ENCODE data around the gene TPRX2. TPM values are rescaled to one million over a fixed set of nuclear protein-coding genes. Genes with fewer than 3 reads are reported as not detected.
A peak's percentile ranks its signal among the peaks of the same experiment; 100 is the strongest.
"Not testable (repeated sequence)": the region's sequence is repeated elsewhere in the genome, so short reads cannot be mapped to it uniquely, and the experiment has no call there.

TPRX2 gene
- total RNA-seq, 4 donors from 2014 or later, result not detected

GRCh38 chr19:47848823-47849473 lies 10.1 kb upstream of the TPRX2 start:
- H3K4me1 ChIP-seq, result peaks cover 3 to 8% (median 6%) of the 10 kb centered on the region in 3 donors
- no peak overlapping the region for H3K4me3 ChIP-seq
- no peaks in the 10 kb centered on the region for H3K9me3 ChIP-seq
- peak in 2 of 6 experiments; percentile 16 to 19 for TF ChIP-seq CTCF (IDR thresholded peaks at IDR 0.05)
- TF ChIP-seq POLR2A (IDR thresholded peaks at IDR 0.05), result no peak
- intact Hi-C loops (cut with DNase I), result no loop called here
- DNase-seq, result no peak
- H3K36me3 ChIP-seq, result no peaks in the 10 kb centered on the region
- no peak overlapping the region for H3K27ac ChIP-seq
- H3K27me3 ChIP-seq, result peaks cover 0 to 66% (median 10%) of the 10 kb centered on the region in 4 donors
- 3 to 6% methylated on average over 11 to 22 of the region's 22 CpGs for WGBS, 2 donors

GRCh38 chr19:47853003-47853402 lies 6.0 kb upstream of the TPRX2 start:
- no peak for DNase-seq
- Histone ChIP-seq H3K36me3 (no peaks in the 10 kb centered on the region), H3K27ac (no peak overlapping the region), H3K27me3 (peaks cover 0 to 95% (median 10%) of the 10 kb centered on the region in 4 donors), H3K9me3 (no peaks in the 10 kb centered on the region), H3K4me3 (no peak overlapping the region), H3K4me1 (peaks cover 3 to 8% (median 6%) of the 10 kb centered on the region in 3 donors)
- TF ChIP-seq POLR2A (IDR thresholded peaks at IDR 0.05) (no peak), CTCF (IDR thresholded peaks at IDR 0.05) (no peak)
- intact Hi-C loops (cut with DNase I), result no loop called here
- 20 to 50% methylated on average over 3 of the region's 5 CpGs for WGBS, 2 donors

- no peak for DNase-seq
- intact Hi-C loops (cut with DNase I), result no loop called here
- WGBS, 2 donors, result 37 to 51% methylated on average over 4 of the region's 4 CpGs
- Histone ChIP-seq H3K9me3 (no peaks in the 10 kb centered on the region), H3K4me3 (no peak overlapping the region), H3K27ac (no peak overlapping the region), H3K27me3 (peaks cover 0 to 92% (median 3%) of the 10 kb centered on the region in 4 donors), H3K36me3 (no peaks in the 10 kb centered on the region), H3K4me1 (no peaks in the 10 kb centered on the region)
- TF ChIP-seq POLR2A (IDR thresholded peaks at IDR 0.05) (no peak), CTCF (IDR thresholded peaks at IDR 0.05) (no peak)
These were observed 4.6 kb upstream of the TPRX2 start for GRCh38 chr19:47854459-47854858.

- H3K27me3 ChIP-seq, result peaks cover 0 to 67% (median 0%) of the 10 kb centered on the region in 4 donors
- DNase-seq; intact Hi-C loops (cut with DNase I); H3K27ac ChIP-seq; H3K4me3 ChIP-seq; H3K9me3 ChIP-seq; H3K4me1 ChIP-seq; H3K36me3 ChIP-seq: not testable (repeated sequence)
- WGBS, 2 donors, result 48 to 55% methylated on average over 2 to 8 of the region's 9 CpGs
These were observed 804 bp upstream of the TPRX2 start for GRCh38 chr19:47858231-47858630.

GRCh38 chr19:47859838-47860237 lies 803 bp downstream of the TPRX2 start:
- H3K4me3 ChIP-seq; DNase-seq; intact Hi-C loops (cut with DNase I); H3K36me3 ChIP-seq; H3K9me3 ChIP-seq; H3K4me1 ChIP-seq; H3K27ac ChIP-seq: not testable (repeated sequence)
- peaks cover 0 to 53% (median 0%) of the 10 kb centered on the region in 4 donors for H3K27me3 ChIP-seq
- no CpG with 5 or more reads among the region's 17 CpGs for WGBS, 2 donors

GRCh38 chr19:47860602-47861297 lies 1.7 kb downstream of the TPRX2 start:
- TF ChIP-seq CTCF (IDR thresholded peaks at IDR 0.05) (no peak), POLR2A (IDR thresholded peaks at IDR 0.05) (no peak)
- Histone ChIP-seq H3K27ac (no peak overlapping the region), H3K9me3 (no peaks in the 10 kb centered on the region), H3K4me1 (peaks cover 0 to 8% (median 0%) of the 10 kb centered on the region in 3 donors), H3K4me3 (no peak overlapping the region), H3K27me3 (peaks cover 0 to 45% (median 0%) of the 10 kb centered on the region in 4 donors), H3K36me3 (no peaks in the 10 kb centered on the region)
- intact Hi-C loops (cut with DNase I), result no loop called here
- 60 to 78% methylated on average over 1 to 8 of the region's 34 CpGs for WGBS, 2 donors
- no peak for DNase-seq
